Adipocyte (in vitro differentiated cells): ENCODE measurements around the gene EFCAB8.

Source experiments
- DNase-seq: peaks from one replicate; pipeline ENCODE4 v3.0.0-alpha.2; 2015; ENCODE audit warnings: low read depth
- H3K27me3 ChIP-seq: replicated peaks from 2 replicates; pipeline ENCODE4 v1.7.0; 2013; ENCODE audit warnings: mild to moderate bottlenecking, low read length, moderate library complexity; ENCODE audit not compliant: control insufficient read depth, insufficient read depth
- H3K36me3 ChIP-seq: 2 replicates; pipeline ENCODE4 v1.7.0; 2013; ENCODE audit warnings: low read length, mild to moderate bottlenecking, moderate library complexity; ENCODE audit not compliant: control insufficient read depth, insufficient read depth, severe bottlenecking
- H3K4me1 ChIP-seq: 2 replicates; pipeline ENCODE4 v1.7.0; 2013; ENCODE audit warnings: mild to moderate bottlenecking, low read length, moderate library complexity; ENCODE audit not compliant: control insufficient read depth, insufficient read depth
- H3K4me3 ChIP-seq: 2 replicates; pipeline ENCODE4 v1.7.0; 2013; ENCODE audit warnings: mild to moderate bottlenecking, low read length, moderate library complexity
- H3K9ac ChIP-seq: 2 replicates; pipeline ENCODE4 v1.7.0; 2013; ENCODE audit warnings: mild to moderate bottlenecking, low read length, moderate library complexity
- H3K9me3 ChIP-seq: 2 replicates; pipeline ENCODE4 v1.7.0; 2013; ENCODE audit warnings: mild to moderate bottlenecking, low read length, moderate library complexity; ENCODE audit not compliant: control insufficient read depth

EFCAB8 gene

GRCh38 chr20:32995802-32996201 lies 137.1 kb downstream of the EFCAB8 start:
- DNase-seq, result no peak
- no peak overlapping the region for H3K4me3 ChIP-seq

GRCh38 chr20:32997431-32997830 lies 138.7 kb downstream of the EFCAB8 start:
- peaks cover 25% of the 10 kb centered on the region for H3K27me3 ChIP-seq
- H3K36me3 ChIP-seq, result no peaks in the 10 kb centered on the region
- no peak overlapping the region for H3K4me3 ChIP-seq
- no peak for DNase-seq
- peaks cover 15% of the 10 kb centered on the region for H3K9me3 ChIP-seq
- no peaks in the 10 kb centered on the region for H3K4me1 ChIP-seq
- no peak overlapping the region for H3K9ac ChIP-seq

More at GRCh38 chr20:32995802-32996201, 137.1 kb downstream of the EFCAB8 start:
- peaks cover 15% of the 10 kb centered on the region for H3K9me3 ChIP-seq
- no peaks in the 10 kb centered on the region for H3K36me3 ChIP-seq
- peaks cover 30% of the 10 kb centered on the region for H3K27me3 ChIP-seq
- H3K9ac ChIP-seq, result no peak overlapping the region
- no peaks in the 10 kb centered on the region for H3K4me1 ChIP-seq

DNA sequence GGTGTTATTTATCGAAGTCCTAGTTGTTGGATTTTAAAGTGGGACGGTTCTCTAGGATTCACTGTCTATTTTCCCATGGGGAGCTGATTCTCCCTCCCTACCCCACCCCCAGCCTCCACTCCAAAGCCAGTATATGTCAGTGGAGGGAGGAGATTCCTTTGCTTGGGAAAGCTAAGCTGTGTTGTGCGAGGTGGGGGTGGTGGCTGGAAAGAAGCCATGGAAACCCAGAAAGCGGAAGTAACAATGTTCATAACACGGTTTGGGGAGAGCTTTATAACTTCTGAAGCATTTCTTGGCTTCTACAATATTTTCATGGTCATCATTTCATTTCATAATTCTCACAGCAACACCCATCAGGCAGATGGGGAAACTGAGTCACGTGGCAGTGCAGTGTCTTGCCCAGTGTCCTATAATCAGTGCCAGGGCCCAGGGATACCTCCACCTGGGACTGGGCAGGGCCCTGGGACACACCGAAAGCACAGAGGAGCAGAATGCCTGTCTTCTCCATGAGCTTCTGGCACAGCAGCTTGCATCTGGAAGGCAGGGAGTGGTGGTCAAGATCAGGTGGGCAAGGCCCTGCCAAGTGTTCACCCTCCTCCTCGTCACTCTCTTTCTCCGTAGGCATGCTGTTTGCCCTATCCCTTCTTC lies 141.0 kb downstream of the EFCAB8 start:
- H3K9ac ChIP-seq, result no peak overlapping the region
- no peak for DNase-seq
- H3K36me3 ChIP-seq, result no peaks in the 10 kb centered on the region
- peaks cover 21% of the 10 kb centered on the region for H3K27me3 ChIP-seq
- no peaks in the 10 kb centered on the region for H3K4me1 ChIP-seq
- peaks cover 13% of the 10 kb centered on the region for H3K9me3 ChIP-seq
- no peak overlapping the region for H3K4me3 ChIP-seq

- DNase-seq, result no peak
- Histone ChIP-seq H3K4me3 (no peak overlapping the region), H3K9me3 (peaks cover 7% of the 10 kb centered on the region), H3K4me1 (no peaks in the 10 kb centered on the region), H3K27me3 (peaks cover 21% of the 10 kb centered on the region), H3K36me3 (no peaks in the 10 kb centered on the region), H3K9ac (no peak overlapping the region)
Observed at GRCh38 chr20:33000802-33001466, 142.2 kb downstream of the EFCAB8 start.

GRCh38 chr20:33002087-33002808 lies 143.5 kb downstream of the EFCAB8 start:
- Histone ChIP-seq H3K4me3 (no peak overlapping the region), H3K9me3 (peaks cover 6% of the 10 kb centered on the region), H3K27me3 (peaks cover 21% of the 10 kb centered on the region), H3K9ac (no peak overlapping the region), H3K36me3 (no peaks in the 10 kb centered on the region), H3K4me1 (no peaks in the 10 kb centered on the region)
- DNase-seq, result no peak

DNA sequence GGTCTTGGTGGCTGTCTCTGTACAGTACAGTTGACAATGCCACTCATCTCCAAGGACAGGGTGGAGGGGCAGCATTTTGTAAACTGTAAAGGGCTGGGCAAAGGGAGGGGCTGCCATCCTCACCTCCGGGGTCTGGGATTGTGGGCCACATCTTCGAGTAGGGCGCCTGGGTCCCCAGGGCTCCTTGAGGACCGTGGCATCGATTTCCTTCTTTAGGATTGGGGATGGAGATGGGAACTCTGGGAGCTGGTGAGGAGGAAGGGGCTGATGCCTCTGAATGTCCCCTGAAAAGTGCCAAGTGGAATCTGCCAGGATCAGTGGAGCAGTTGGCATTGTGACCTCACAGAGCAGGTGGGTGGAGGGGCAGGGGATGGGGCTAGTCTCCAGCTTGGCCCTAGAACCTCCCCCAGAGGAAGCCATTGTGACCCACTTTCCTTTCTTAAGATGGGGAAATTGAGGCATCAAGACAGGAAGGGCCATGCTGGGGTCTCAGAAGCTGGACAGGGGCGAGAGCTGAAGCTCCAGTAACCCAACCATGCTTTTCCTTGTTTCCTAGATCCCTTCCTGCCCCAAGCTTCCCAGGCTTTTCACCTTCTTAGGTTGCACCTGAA lies 145.5 kb downstream of the EFCAB8 start, which contains the start of gene SUN5:
TSS of gene SUN5 (minus strand) at position 293 of the 611 bp plus-strand sequence. CDS start at position 200, 93 bp downstream.
- peaks cover 31% of the 10 kb centered on the region for H3K27me3 ChIP-seq
- peaks cover 6% of the 10 kb centered on the region for H3K9me3 ChIP-seq
- no peak within 1 kb of the TSS for H3K4me3 ChIP-seq
- no peak within 1 kb of the TSS for H3K9ac ChIP-seq
- DNase-seq, result no peak
- no peaks in the 10 kb centered on the region for H3K36me3 ChIP-seq
- H3K4me1 ChIP-seq, result no peaks in the 10 kb centered on the region

- no peak overlapping the region for H3K4me3 ChIP-seq
- no peaks in the 10 kb centered on the region for H3K4me1 ChIP-seq
- DNase-seq, result no peak
- H3K36me3 ChIP-seq, result no peaks in the 10 kb centered on the region
- H3K9ac ChIP-seq, result no peak overlapping the region
- H3K9me3 ChIP-seq, result peaks cover 6% of the 10 kb centered on the region
- H3K27me3 ChIP-seq, result peaks cover 36% of the 10 kb centered on the region
Observed at GRCh38 chr20:33005132-33005566, 146.4 kb downstream of the EFCAB8 start.

GRCh38 chr20:33005908-33006775 lies 147.4 kb downstream of the EFCAB8 start:
- DNase-seq, result no peak
- H3K36me3 ChIP-seq, result no peaks in the 10 kb centered on the region
- H3K9ac ChIP-seq, result no peak overlapping the region
- H3K4me3 ChIP-seq, result no peak overlapping the region
- H3K4me1 ChIP-seq, result no peaks in the 10 kb centered on the region
- H3K27me3 ChIP-seq, result peaks cover 41% of the 10 kb centered on the region
- peaks cover 6% of the 10 kb centered on the region for H3K9me3 ChIP-seq

- Histone ChIP-seq H3K4me1 (no peaks in the 10 kb centered on the region), H3K4me3 (no peak overlapping the region), H3K27me3 (peaks cover 44% of the 10 kb centered on the region), H3K9me3 (peaks cover 6% of the 10 kb centered on the region), H3K9ac (no peak overlapping the region), H3K36me3 (no peaks in the 10 kb centered on the region)
- no peak for DNase-seq
Observed at GRCh38 chr20:33006776-33007375, 148.2 kb downstream of the EFCAB8 start.
